ENCODE data around the gene TRIO. TPM values are rescaled to one million over a fixed set of nuclear protein-coding genes. Genes with fewer than 3 reads are reported as not detected.

TRIO gene
- total and polyA plus RNA-seq, 10 of the 15 experiments (the other 5 are each of a cell fraction or from before 2014, with no cell fraction given), result 5.1 to 96.4 (median 44.6) TPM

DNA sequence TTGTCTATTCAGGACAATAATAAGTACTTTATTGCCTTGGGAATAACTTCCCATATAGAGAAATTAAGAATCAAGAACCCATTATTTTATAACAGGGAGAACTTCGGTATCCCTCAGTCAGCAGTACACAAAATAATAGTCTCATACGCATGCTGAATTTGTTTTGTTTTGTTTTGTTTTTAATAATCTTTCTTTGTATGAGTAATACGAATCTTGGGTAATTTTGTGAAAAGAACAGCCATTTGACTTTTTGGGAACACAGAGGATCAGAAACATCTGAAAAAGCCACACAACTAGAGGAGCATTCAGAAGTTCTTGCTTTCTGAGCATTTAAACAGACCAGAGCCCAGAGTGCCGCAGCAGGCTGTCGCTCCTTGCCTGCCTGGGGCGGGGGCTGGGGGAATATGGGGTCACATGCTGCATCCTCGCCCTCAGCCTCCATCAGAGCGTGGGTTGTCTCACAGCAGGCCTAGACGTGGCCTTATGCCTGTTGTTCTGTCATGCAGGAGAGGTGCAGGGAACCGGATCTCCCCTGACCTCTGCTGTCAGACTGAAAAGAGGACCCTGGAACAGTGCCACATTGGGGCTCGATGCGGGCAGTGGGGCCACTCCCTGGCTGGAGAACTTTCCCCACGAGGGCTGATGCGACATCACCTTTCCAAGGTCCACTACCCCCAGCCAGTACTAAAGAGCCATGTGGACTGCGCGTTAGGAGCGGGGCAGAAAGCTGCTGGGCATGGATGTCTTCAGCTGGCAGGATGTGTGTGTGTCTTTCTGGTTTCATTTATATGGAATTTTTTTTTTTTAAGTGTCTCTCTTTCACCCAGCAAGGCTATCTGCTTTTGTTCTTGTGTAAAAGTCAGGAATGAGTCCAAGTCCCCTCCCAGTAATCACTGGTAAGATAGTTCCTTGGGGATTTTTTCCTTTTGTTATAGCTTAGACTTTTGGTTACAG is 305.1 kb downstream of the TRIO start (continued):
- TF ChIP-seq YY1 (IDR thresholded peaks at IDR 0.05; ENCODE audit: low read depth, low read length) (peak; percentile 37; the same call in 1 of the 2 replicates), RAD21 (IDR thresholded peaks at IDR 0.05; ENCODE audit: insufficient read depth, low read depth, low read length) (peak; percentile 59; the same call in 1 of the 2 replicates), ZNF687 (IDR thresholded peaks at IDR 0.05) (peak; percentile 70), ZNF207 (IDR thresholded peaks at IDR 0.05; ENCODE audit: borderline replicate concordance) (no peak), ATF2 (IDR thresholded peaks at IDR 0.05; ENCODE audit: low read length) (peak; percentile 63), POLR2A (IDR thresholded peaks at IDR 0.05; ENCODE audit: low read depth, low read length) (peak; percentile 52; the same call in 1 of the 2 replicates), YBX1 (IDR thresholded peaks at IDR 0.05) (no peak), NRF1 (conservative IDR thresholded peaks at IDR 0.05; ENCODE audit: low read depth, low read length) (no peak), RAD51 (IDR thresholded peaks at IDR 0.05) (no peak), SPI1 (IDR thresholded peaks at IDR 0.05; ENCODE audit: borderline replicate concordance, insufficient read depth, low read depth, low read length) (no peak), USF1 (IDR thresholded peaks at IDR 0.05; ENCODE audit: borderline replicate concordance, extremely low read length, insufficient read depth, low read depth, low read length) (peak; percentile 65), CHD4 (IDR thresholded peaks at IDR 0.05) (no peak), JUNB (IDR thresholded peaks at IDR 0.05) (peak; percentile 87)
